SU-DHL-6 (cell line): Measurements from ENCODE around the gene DCC.
A peak's percentile ranks its signal among the peaks of the same experiment; 100 is the strongest.

Experiments used
- H2AFZ ChIP-seq: fragments of 200-600 bp; sonication (generic); 2 replicates; pipeline ENCODE4 v1.6.1; 2014; ENCODE audit warnings: low read depth, mild to moderate bottlenecking, moderate library complexity, mixed read lengths, antibody characterized with exemption, low read length; ENCODE audit not compliant: severe bottlenecking
- H3F3A ChIP-seq: fragments of 200-600 bp; shearing (Covaris generic); 2 replicates; pipeline ENCODE4 v1.6.0; 2016; ENCODE audit warnings: antibody characterized with exemption, mild to moderate bottlenecking; ENCODE audit not compliant: insufficient read depth
- H3K27ac ChIP-seq: fragments of 200-600 bp; sonication (generic); 2 replicates; pipeline ENCODE4 v1.5.1; 2016; ENCODE audit warnings: low read depth, mild to moderate bottlenecking, low read length, moderate library complexity, mixed read lengths
- H3K27me3 ChIP-seq: fragments of 200-600 bp; sonication (generic), shearing (Covaris generic); 2 replicates; pipeline ENCODE4 v1.6.0; 2014; ENCODE audit warnings: mild to moderate bottlenecking, low read length
- H3K36me3 ChIP-seq: fragments of 200-600 bp; sonication (generic); 2 replicates; pipeline ENCODE4 v1.6.1; 2014; ENCODE audit warnings: mild to moderate bottlenecking, low read length, mixed read lengths
- H3K4me2 ChIP-seq: fragments of 300-600, 200-600 bp; shearing (Covaris generic), sonication (generic); 2 replicates; pipeline ENCODE4 v1.6.0; 2014; ENCODE audit warnings: low read length, low read depth, mild to moderate bottlenecking; ENCODE audit not compliant: poor library complexity, severe bottlenecking
- H3K4me3 ChIP-seq: fragments of 200-600 bp; sonication (generic); 2 replicates; pipeline ENCODE4 v1.5.1; 2014; ENCODE audit warnings: antibody characterized with exemption, low read length, mild to moderate bottlenecking, mixed read lengths; ENCODE audit not compliant: insufficient read depth, poor library complexity, severe bottlenecking
- H3K79me2 ChIP-seq: fragments of 200-600 bp; sonication (generic); 2 replicates; pipeline ENCODE4 v1.6.1; 2014; ENCODE audit warnings: mild to moderate bottlenecking, low read length, moderate library complexity; ENCODE audit not compliant: insufficient read depth
- H3K9ac ChIP-seq: fragments of 200-600 bp; sonication (generic); 2 replicates; pipeline ENCODE4 v1.7.0; 2014; ENCODE audit warnings: mild to moderate bottlenecking, low read length
- H3K9me2 ChIP-seq: fragments of 200-600 bp; sonication (generic); replicated peaks from 2 replicates; pipeline ENCODE4 v1.6.1; 2014; ENCODE audit warnings: low read length; ENCODE audit not compliant: insufficient read depth
- H3K9me3 ChIP-seq: fragments of 200-600 bp; sonication (generic); 2 replicates; pipeline ENCODE4 v1.6.1; 2014; ENCODE audit warnings: low read length, mixed read lengths; ENCODE audit not compliant: insufficient read depth
- H4K20me1 ChIP-seq: fragments of 200-600 bp; sonication (generic); 2 replicates; pipeline ENCODE4 v1.6.1; 2014; ENCODE audit warnings: low read depth, mild to moderate bottlenecking, antibody characterized with exemption, low read length, moderate library complexity, mixed read lengths
- EZH2phosphoT487 ChIP-seq: fragments of 200-600 bp; sonication (generic), shearing (Covaris generic); conservative IDR thresholded peaks from 2 replicates; pipeline ENCODE4 v1.6.1; 2018; ENCODE audit warnings: mild to moderate bottlenecking, antibody characterized with exemption, low read length, moderate library complexity, mixed read lengths
- TF ChIP-seq, protein P1 (sequence below): fragments of 200-600 bp; sonication (generic); IDR thresholded peaks from one replicate; pipeline ENCODE4 v1.5.1; 2017; ENCODE audit warnings: antibody characterized with exemption, mild to moderate bottlenecking, low read length, moderate library complexity; ENCODE audit not compliant: insufficient read depth, poor library complexity, severe bottlenecking

DCC gene

DNA sequence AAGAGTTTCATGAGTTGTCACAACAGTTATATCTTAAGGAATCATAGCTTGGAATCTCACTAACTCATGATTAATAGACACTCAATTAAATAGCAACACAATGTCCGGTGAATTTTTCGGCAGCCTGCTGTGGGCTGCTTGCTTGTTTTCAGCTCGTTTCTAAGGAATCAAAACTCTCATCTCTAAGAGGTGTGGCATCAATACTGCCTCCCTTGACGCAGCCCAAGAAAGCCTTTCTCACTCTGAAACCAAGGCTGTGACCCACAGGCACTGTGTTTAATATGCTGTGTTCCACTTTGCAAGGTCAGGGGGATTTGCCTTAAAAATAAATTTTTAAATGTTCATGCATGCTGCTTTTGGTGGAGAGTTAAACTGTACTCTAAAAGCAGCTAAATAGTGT, 5.4 kb downstream of the DCC start:
- Histone ChIP-seq H3K27ac (no peak overlapping the region), H3K9me2 (no peaks in the 10 kb centered on the region), H3K9me3 (no peaks in the 10 kb centered on the region), H2AFZ (no peak overlapping the region), H3K4me3 (no peak overlapping the region), H3K36me3 (no peaks in the 10 kb centered on the region), H4K20me1 (no peaks in the 10 kb centered on the region), H3K27me3 (no peaks in the 10 kb centered on the region), H3K4me2 (no peak overlapping the region), H3K9ac (no peak overlapping the region), H3F3A (no peaks in the 10 kb centered on the region), H3K79me2 (no peaks in the 10 kb centered on the region)
- TF ChIP-seq, protein P1, sequence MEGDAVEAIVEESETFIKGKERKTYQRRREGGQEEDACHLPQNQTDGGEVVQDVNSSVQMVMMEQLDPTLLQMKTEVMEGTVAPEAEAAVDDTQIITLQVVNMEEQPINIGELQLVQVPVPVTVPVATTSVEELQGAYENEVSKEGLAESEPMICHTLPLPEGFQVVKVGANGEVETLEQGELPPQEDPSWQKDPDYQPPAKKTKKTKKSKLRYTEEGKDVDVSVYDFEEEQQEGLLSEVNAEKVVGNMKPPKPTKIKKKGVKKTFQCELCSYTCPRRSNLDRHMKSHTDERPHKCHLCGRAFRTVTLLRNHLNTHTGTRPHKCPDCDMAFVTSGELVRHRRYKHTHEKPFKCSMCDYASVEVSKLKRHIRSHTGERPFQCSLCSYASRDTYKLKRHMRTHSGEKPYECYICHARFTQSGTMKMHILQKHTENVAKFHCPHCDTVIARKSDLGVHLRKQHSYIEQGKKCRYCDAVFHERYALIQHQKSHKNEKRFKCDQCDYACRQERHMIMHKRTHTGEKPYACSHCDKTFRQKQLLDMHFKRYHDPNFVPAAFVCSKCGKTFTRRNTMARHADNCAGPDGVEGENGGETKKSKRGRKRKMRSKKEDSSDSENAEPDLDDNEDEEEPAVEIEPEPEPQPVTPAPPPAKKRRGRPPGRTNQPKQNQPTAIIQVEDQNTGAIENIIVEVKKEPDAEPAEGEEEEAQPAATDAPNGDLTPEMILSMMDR: no peak
- no peak for TF ChIP-seq EZH2phosphoT487

DNA sequence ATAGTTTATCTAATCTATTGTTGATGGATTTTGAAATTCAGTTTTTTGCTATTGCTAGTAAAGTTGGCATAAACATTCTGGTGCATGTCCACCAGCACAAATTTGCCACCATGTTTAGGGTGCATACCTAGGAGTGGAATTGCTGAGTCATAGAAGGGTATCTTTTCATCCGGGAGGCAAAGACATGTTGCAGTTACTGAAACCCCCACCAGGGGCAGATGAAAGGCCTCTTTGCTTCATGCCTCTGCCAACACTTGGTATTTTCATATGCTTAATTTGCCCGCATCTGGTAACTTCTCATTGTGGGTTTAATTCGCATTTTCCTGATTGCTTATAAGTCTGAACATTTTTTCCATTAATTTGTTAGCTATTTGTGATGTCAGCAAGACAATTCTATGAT, 8.2 kb downstream of the DCC start:
- no peak overlapping the region for H3K9ac ChIP-seq
- H3K27me3 ChIP-seq: no peaks in the 10 kb centered on the region
- H3F3A ChIP-seq: no peaks in the 10 kb centered on the region
- TF ChIP-seq, protein P1: peak; percentile 26
- TF ChIP-seq EZH2phosphoT487: no peak
- no peak overlapping the region for H2AFZ ChIP-seq
- H3K4me2 ChIP-seq: no peak overlapping the region
- H3K79me2 ChIP-seq: no peaks in the 10 kb centered on the region
- no peak overlapping the region for H3K4me3 ChIP-seq
- no peaks in the 10 kb centered on the region for H3K9me3 ChIP-seq
- no peaks in the 10 kb centered on the region for H4K20me1 ChIP-seq
- H3K27ac ChIP-seq: no peak overlapping the region
- no peaks in the 10 kb centered on the region for H3K9me2 ChIP-seq
- H3K36me3 ChIP-seq: no peaks in the 10 kb centered on the region

DNA sequence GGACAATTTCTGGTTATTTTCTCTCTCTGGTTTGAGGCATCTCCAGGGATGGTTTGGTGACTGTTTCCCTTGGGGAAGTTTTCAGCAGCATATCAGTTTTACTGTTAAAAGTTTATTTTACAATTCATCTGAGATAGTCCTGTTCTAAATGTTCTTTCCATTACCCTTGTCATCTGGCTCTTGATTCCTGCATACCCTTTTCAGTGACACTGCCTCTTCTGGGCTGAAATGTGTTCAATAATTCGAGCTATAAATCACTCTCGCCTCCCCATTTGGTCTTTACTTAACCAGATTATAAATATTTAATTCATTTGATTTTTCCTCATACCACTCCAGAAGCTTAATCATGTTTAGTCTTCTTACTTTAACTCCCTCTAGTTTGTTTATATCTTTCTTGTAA, 9.5 kb downstream of the DCC start:
- Histone ChIP-seq H3K9me3 (no peaks in the 10 kb centered on the region), H3K9ac (no peak overlapping the region), H3K79me2 (no peaks in the 10 kb centered on the region), H3K27me3 (no peaks in the 10 kb centered on the region), H3K4me2 (no peak overlapping the region), H3F3A (no peaks in the 10 kb centered on the region), H2AFZ (no peak overlapping the region), H3K9me2 (no peaks in the 10 kb centered on the region), H3K36me3 (no peaks in the 10 kb centered on the region), H4K20me1 (no peaks in the 10 kb centered on the region), H3K4me3 (no peak overlapping the region), H3K27ac (no peak overlapping the region)
- no peak for TF ChIP-seq EZH2phosphoT487
- TF ChIP-seq, protein P1: no peak

DNA sequence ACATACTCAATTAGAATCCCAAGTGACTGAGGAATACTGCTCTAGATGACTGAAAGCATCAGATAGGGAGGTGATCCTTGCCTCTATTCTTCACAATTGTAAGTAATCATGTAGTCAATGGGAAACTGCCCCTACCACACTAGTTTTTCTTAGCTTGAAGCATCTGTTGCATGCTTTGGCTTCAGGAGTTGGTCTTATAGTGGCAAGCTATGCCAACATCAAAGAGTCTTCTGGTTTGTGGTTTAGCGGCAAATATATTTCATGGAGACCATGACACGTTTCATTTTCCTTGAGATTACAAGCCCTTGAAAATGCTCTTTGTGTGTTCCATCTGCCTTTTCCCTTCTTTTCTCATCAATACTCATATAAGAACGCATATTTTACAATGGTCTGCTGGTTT, 12.9 kb downstream of the DCC start:
- no peak overlapping the region for H3K9ac ChIP-seq
- H3K9me2 ChIP-seq: no peaks in the 10 kb centered on the region
- TF ChIP-seq, protein P1: no peak
- no peak for TF ChIP-seq EZH2phosphoT487
- no peak overlapping the region for H2AFZ ChIP-seq
- no peaks in the 10 kb centered on the region for H4K20me1 ChIP-seq
- H3K27me3 ChIP-seq: no peaks in the 10 kb centered on the region
- no peak overlapping the region for H3K4me3 ChIP-seq
- H3K4me2 ChIP-seq: no peak overlapping the region
- no peaks in the 10 kb centered on the region for H3K79me2 ChIP-seq
- H3K36me3 ChIP-seq: no peaks in the 10 kb centered on the region
- no peaks in the 10 kb centered on the region for H3F3A ChIP-seq
- no peak overlapping the region for H3K27ac ChIP-seq
- no peaks in the 10 kb centered on the region for H3K9me3 ChIP-seq
